Astrocyte (in vitro differentiated cells and primary cell): Measurements from ENCODE around the gene ZNF778. TPM values are rescaled to one million over a fixed set of nuclear protein-coding genes. Genes with fewer than 3 reads are reported as not detected.

Experiments used
- DNase-seq: peaks from one replicate; pipeline ENCODE4 v3.0.0-alpha.2; 2010; ENCODE audit warnings: low read depth
- FAIRE-seq: peaks from 2 replicates; lab custom pipeline; 2011; peaks lifted over from hg19 to GRCh38; lab: Jason Lieb, UNC
- H2AFZ ChIP-seq: 2 replicates; pipeline ENCODE4 v1.6.0; 2012; ENCODE audit warnings: low read depth, low read length, inconsistent platforms
- H3K27ac ChIP-seq: 2 replicates; pipeline ENCODE4 v1.5.1; 2011; ENCODE audit warnings: low read depth, low read length, inconsistent platforms
- H3K27me3 ChIP-seq: 2 replicates; pipeline ENCODE4 v1.6.0; 2011; ENCODE audit warnings: low read length, inconsistent platforms; ENCODE audit not compliant: insufficient read depth
- H3K36me3 ChIP-seq: 2 replicates; pipeline ENCODE4 v1.5.1; 2011; ENCODE audit warnings: low read length, inconsistent platforms; ENCODE audit not compliant: insufficient read depth
- H3K4me1 ChIP-seq: 2 replicates; pipeline ENCODE4 v1.5.1; 2011; ENCODE audit warnings: low read length, inconsistent platforms; ENCODE audit not compliant: insufficient read depth
- H3K4me2 ChIP-seq: 2 replicates; pipeline ENCODE4 v1.6.0; 2012; ENCODE audit warnings: low read length, inconsistent platforms
- H3K4me3 ChIP-seq: 2 replicates; pipeline ENCODE4 v1.5.1; 2011; ENCODE audit warnings: low read depth, mild to moderate bottlenecking, low read length, inconsistent platforms; ENCODE audit not compliant: insufficient read depth
- H3K79me2 ChIP-seq: 2 replicates; pipeline ENCODE4 v1.6.0; 2012; ENCODE audit warnings: mild to moderate bottlenecking, low read length, inconsistent platforms; ENCODE audit not compliant: insufficient read depth
- H3K9ac ChIP-seq: 2 replicates; pipeline ENCODE4 v1.6.0; 2012; ENCODE audit warnings: mild to moderate bottlenecking, low read length, inconsistent platforms
- H3K9me3 ChIP-seq: 2 replicates; pipeline ENCODE4 v1.5.1; 2012; ENCODE audit warnings: low read depth, mild to moderate bottlenecking, low read length, inconsistent platforms; ENCODE audit not compliant: insufficient read depth
- H4K20me1 ChIP-seq: 2 replicates; pipeline ENCODE4 v1.6.0; 2012; ENCODE audit warnings: low read length, inconsistent platforms; ENCODE audit not compliant: insufficient read depth
- H3K27ac Mint-ChIP-seq: one replicate; pipeline ENCODE4 v1.8.0; 2021; ENCODE audit warnings: mild to moderate bottlenecking, mixed read lengths; ENCODE audit not compliant: unreplicated experiment
- H3K27me3 Mint-ChIP-seq: one replicate; pipeline ENCODE4 v1.8.0; 2021; ENCODE audit warnings: low read depth, mixed read lengths; ENCODE audit not compliant: unreplicated experiment
- H3K36me3 Mint-ChIP-seq: one replicate; pipeline ENCODE4 v1.8.0; 2021; ENCODE audit warnings: low read depth, mixed read lengths; ENCODE audit not compliant: unreplicated experiment
- H3K4me1 Mint-ChIP-seq: one replicate; pipeline ENCODE4 v1.8.0; 2021; ENCODE audit warnings: low read depth, mixed read lengths; ENCODE audit not compliant: unreplicated experiment
- H3K4me3 Mint-ChIP-seq: one replicate; pipeline ENCODE4 v1.8.0; 2021; ENCODE audit warnings: mild to moderate bottlenecking, moderate library complexity, mixed read lengths; ENCODE audit not compliant: unreplicated experiment
- H3K9me3 Mint-ChIP-seq: one replicate; pipeline ENCODE4 v1.8.0; 2021; ENCODE audit warnings: mild to moderate bottlenecking, mixed read lengths; ENCODE audit not compliant: unreplicated experiment
- CTCF ChIP-seq: IDR thresholded peaks from 2 replicates; pipeline ENCODE4 v1.5.1; 2011; ENCODE audit warnings: low read depth, mild to moderate bottlenecking, inconsistent platforms, low read length, moderate library complexity; ENCODE audit not compliant: insufficient read depth
- EZH2 ChIP-seq: IDR thresholded peaks from 2 replicates; pipeline ENCODE4 v1.6.1; 2012; ENCODE audit warnings: mild to moderate bottlenecking, low read length, inconsistent platforms; ENCODE audit not compliant: insufficient read depth
- total RNA-seq: library from RNA; stranded (reverse); gene quantifications from 2 replicates; pipeline ENCODE4 v1.2.1, GENCODE V29; 2021

ZNF778 gene
- total RNA-seq, 1 donor from 2014 or later: 15.5 TPM

DNA sequence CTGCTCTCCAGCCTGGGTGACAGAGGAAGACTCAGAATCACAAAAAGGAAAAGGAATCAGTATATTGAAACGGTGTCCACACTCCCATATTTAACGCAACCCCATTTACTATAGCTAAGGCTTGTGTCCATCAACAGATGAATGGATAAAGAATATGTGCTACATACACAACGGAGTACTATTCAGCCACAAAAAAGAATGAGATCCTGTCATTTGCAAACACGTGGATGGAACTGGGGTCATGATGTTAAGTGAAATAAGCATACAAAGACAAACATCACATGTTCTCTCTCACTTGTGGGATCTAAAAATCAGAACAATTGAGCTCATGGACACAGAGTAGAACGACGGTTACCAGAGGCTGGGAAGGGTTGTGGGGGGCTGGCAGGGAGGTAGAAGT lies 55.1 kb downstream of the ZNF778 start:
- Mint-ChIP-seq H3K27me3 (no peaks in the 10 kb centered on the region), H3K4me1 (no peaks in the 10 kb centered on the region), H3K36me3 (peaks cover 19% of the 10 kb centered on the region), H3K27ac (no peak overlapping the region), H3K9me3 (no peaks in the 10 kb centered on the region), H3K4me3 (no peak overlapping the region)
- no peak overlapping the region for H3K4me2 ChIP-seq
- H3K9ac ChIP-seq: no peak overlapping the region
- H4K20me1 ChIP-seq: peaks cover 58% of the 10 kb centered on the region
- H2AFZ ChIP-seq: no peak overlapping the region
- no peak overlapping the region for H3K27ac ChIP-seq
- TF ChIP-seq EZH2: no peak
- no peak for TF ChIP-seq CTCF
- H3K27me3 ChIP-seq: no peaks in the 10 kb centered on the region
- no peaks in the 10 kb centered on the region for H3K9me3 ChIP-seq
- H3K4me3 ChIP-seq: no peak overlapping the region
- peaks cover 24% of the 10 kb centered on the region for H3K79me2 ChIP-seq
- peaks cover 10% of the 10 kb centered on the region for H3K36me3 ChIP-seq
- peaks cover 10% of the 10 kb centered on the region for H3K4me1 ChIP-seq
- FAIRE-seq (no peak), DNase-seq (no peak)

- H3K4me1 Mint-ChIP-seq: no peaks in the 10 kb centered on the region
- peaks cover 69% of the 10 kb centered on the region for H4K20me1 ChIP-seq
- H3K4me1 ChIP-seq: peaks cover 6% of the 10 kb centered on the region
- peaks cover 10% of the 10 kb centered on the region for H3K36me3 ChIP-seq
- H2AFZ ChIP-seq: no peak overlapping the region
- peaks cover 36% of the 10 kb centered on the region for H3K79me2 ChIP-seq
- H3K9me3 ChIP-seq: no peaks in the 10 kb centered on the region
- H3K36me3 Mint-ChIP-seq: peaks cover 19% of the 10 kb centered on the region
- no peak overlapping the region for H3K9ac ChIP-seq
- no peak overlapping the region for H3K4me3 Mint-ChIP-seq
- H3K27ac Mint-ChIP-seq: peak overlapping the region; percentile 9
- no peaks in the 10 kb centered on the region for H3K27me3 Mint-ChIP-seq
- H3K9me3 Mint-ChIP-seq: no peaks in the 10 kb centered on the region
- FAIRE-seq: no peak
- no peak for TF ChIP-seq CTCF
- no peak for TF ChIP-seq EZH2
- no peak for DNase-seq
- H3K4me2 ChIP-seq: no peak overlapping the region
- H3K27ac ChIP-seq: no peak overlapping the region
- H3K27me3 ChIP-seq: no peaks in the 10 kb centered on the region
- H3K4me3 ChIP-seq: no peak overlapping the region
Measured at GRCh38 chr16:89273741-89274472, 56.4 kb downstream of the ZNF778 start.
